Measurements from ENCODE around the gene RHD. TPM values are rescaled to one million over a fixed set of nuclear protein-coding genes. Genes with fewer than 3 reads are reported as not detected.

The RHD gene
- total and polyA plus RNA-seq, 10 of the 15 experiments (the other 5 are each of a cell fraction or from before 2014, with no cell fraction given) = 0.02 to 0.34 (median 0.18) TPM; not detected in 6

DNA sequence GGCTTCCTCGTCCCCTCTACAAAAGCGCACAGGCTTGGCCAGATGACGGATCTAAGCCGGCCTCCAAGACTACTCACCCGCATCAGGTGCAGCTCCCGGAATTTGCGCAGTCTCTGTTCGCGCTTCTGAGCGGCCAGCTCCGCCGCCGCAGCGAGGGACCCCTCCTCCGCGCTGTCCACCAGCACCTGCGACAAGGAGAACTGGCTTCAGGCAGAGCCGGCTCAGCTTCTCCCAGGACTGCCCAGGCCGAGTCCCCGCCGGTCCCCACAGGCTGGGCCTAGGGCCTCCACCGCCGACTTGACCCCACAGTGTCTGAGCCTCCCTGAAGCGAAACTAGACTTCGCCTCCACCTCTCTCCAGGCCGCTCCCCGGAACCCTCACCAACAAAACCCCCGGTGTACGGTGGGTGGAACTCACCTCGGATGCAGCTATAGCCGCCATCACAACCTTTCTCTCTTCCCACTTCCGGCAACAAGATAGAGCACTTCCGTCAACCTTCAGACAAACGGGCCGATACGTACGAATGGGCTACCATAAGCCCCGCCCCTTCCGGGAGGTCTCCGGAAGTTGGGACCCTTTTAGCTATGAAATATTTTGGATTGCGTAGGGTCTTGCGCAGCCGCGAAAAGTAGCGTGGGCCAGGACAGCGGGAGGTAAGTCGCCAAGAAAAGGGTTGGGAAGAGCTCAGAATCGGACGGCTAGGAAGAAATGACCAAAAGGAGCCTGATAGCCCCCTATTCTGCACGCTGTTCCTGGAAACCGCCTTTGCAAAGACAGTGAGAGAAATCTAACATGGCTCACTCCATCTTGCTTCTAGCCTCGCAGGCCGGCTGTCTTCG lies 40.1 kb upstream of the RHD start, which contains the start of gene SYF2 (continued):
- TF ChIP-seq YY1 (IDR thresholded peaks at IDR 0.05; ENCODE audit: low read depth, low read length) (peak; percentile 96), STAT1 (conservative IDR thresholded peaks at IDR 0.05) (no peak; the same call in 1 of the 2 replicates), NRF1 (conservative IDR thresholded peaks at IDR 0.05; ENCODE audit: low read depth, low read length) (peak; percentile 41), LARP7 (IDR thresholded peaks at IDR 0.05) (peak; percentile 76), SMC3 (IDR thresholded peaks at IDR 0.05; ENCODE audit: borderline replicate concordance, low read length) (0 out of 2 replicates have a peak, but pooled peaks have one; percentile 1), DPF2 (IDR thresholded peaks at IDR 0.05) (peak; percentile 20; the same call in 1 of the 2 replicates), PML (IDR thresholded peaks at IDR 0.05; ENCODE audit: low read length) (peak; percentile 54), CREB1 (IDR thresholded peaks at IDR 0.05; ENCODE audit: low read depth) (peak; percentile 82), HDGF (IDR thresholded peaks at IDR 0.05) (0 out of 2 replicates have a peak, but pooled peaks have one; percentile 41), JUND (IDR thresholded peaks at IDR 0.05; ENCODE audit: low read depth, low read length) (no peak), TBL1XR1 (IDR thresholded peaks at IDR 0.05; ENCODE audit: low read depth, low read length) (no peak), HDAC6 (IDR thresholded peaks at IDR 0.05; ENCODE audit: unreplicated experiment) (no peak), NFYB (IDR thresholded peaks at IDR 0.05; ENCODE audit: insufficient read depth, low read depth, low read length) (0 out of 2 replicates have a peak, but pooled peaks have one; percentile 19), POLR2AphosphoS2 (IDR thresholded peaks at IDR 0.05; ENCODE audit: low read depth, low read length) (peak; percentile 73)
- TF ChIP-seq, protein P1, sequence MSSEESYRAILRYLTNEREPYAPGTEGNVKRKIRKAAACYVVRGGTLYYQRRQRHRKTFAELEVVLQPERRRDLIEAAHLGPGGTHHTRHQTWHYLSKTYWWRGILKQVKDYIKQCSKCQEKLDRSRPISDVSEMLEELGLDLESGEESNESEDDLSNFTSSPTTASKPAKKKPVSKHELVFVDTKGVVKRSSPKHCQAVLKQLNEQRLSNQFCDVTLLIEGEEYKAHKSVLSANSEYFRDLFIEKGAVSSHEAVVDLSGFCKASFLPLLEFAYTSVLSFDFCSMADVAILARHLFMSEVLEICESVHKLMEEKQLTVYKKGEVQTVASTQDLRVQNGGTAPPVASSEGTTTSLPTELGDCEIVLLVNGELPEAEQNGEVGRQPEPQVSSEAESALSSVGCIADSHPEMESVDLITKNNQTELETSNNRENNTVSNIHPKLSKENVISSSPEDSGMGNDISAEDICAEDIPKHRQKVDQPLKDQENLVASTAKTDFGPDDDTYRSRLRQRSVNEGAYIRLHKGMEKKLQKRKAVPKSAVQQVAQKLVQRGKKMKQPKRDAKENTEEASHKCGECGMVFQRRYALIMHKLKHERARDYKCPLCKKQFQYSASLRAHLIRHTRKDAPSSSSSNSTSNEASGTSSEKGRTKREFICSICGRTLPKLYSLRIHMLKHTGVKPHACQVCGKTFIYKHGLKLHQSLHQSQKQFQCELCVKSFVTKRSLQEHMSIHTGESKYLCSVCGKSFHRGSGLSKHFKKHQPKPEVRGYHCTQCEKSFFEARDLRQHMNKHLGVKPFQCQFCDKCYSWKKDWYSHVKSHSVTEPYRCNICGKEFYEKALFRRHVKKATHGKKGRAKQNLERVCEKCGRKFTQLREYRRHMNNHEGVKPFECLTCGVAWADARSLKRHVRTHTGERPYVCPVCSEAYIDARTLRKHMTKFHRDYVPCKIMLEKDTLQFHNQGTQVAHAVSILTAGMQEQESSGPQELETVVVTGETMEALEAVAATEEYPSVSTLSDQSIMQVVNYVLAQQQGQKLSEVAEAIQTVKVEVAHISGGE (CRISPR knock-in tag; IDR thresholded peaks at IDR 0.05) = no peak
- TF ChIP-seq, protein P2, sequence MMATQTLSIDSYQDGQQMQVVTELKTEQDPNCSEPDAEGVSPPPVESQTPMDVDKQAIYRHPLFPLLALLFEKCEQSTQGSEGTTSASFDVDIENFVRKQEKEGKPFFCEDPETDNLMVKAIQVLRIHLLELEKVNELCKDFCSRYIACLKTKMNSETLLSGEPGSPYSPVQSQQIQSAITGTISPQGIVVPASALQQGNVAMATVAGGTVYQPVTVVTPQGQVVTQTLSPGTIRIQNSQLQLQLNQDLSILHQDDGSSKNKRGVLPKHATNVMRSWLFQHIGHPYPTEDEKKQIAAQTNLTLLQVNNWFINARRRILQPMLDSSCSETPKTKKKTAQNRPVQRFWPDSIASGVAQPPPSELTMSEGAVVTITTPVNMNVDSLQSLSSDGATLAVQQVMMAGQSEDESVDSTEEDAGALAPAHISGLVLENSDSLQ (IDR thresholded peaks at IDR 0.05) = peak; percentile 60; the same call in 1 of the 2 replicates
- TF ChIP-seq, protein P3, sequence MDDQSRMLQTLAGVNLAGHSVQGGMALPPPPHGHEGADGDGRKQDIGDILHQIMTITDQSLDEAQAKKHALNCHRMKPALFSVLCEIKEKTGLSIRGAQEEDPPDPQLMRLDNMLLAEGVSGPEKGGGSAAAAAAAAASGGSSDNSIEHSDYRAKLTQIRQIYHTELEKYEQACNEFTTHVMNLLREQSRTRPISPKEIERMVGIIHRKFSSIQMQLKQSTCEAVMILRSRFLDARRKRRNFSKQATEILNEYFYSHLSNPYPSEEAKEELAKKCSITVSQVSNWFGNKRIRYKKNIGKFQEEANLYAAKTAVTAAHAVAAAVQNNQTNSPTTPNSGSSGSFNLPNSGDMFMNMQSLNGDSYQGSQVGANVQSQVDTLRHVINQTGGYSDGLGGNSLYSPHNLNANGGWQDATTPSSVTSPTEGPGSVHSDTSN (IDR thresholded peaks at IDR 0.05; ENCODE audit: insufficient replicate concordance, low read depth, low read length) = peak; percentile 62
- TF ChIP-seq, protein P4, sequence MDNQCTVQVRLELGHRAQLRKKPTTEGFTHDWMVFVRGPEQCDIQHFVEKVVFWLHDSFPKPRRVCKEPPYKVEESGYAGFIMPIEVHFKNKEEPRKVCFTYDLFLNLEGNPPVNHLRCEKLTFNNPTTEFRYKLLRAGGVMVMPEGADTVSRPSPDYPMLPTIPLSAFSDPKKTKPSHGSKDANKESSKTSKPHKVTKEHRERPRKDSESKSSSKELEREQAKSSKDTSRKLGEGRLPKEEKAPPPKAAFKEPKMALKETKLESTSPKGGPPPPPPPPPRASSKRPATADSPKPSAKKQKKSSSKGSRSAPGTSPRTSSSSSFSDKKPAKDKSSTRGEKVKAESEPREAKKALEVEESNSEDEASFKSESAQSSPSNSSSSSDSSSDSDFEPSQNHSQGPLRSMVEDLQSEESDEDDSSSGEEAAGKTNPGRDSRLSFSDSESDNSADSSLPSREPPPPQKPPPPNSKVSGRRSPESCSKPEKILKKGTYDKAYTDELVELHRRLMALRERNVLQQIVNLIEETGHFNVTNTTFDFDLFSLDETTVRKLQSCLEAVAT (IDR thresholded peaks at IDR 0.05) = peak; percentile 51; the same call in 1 of the 2 replicates
- TF ChIP-seq, protein P5, sequence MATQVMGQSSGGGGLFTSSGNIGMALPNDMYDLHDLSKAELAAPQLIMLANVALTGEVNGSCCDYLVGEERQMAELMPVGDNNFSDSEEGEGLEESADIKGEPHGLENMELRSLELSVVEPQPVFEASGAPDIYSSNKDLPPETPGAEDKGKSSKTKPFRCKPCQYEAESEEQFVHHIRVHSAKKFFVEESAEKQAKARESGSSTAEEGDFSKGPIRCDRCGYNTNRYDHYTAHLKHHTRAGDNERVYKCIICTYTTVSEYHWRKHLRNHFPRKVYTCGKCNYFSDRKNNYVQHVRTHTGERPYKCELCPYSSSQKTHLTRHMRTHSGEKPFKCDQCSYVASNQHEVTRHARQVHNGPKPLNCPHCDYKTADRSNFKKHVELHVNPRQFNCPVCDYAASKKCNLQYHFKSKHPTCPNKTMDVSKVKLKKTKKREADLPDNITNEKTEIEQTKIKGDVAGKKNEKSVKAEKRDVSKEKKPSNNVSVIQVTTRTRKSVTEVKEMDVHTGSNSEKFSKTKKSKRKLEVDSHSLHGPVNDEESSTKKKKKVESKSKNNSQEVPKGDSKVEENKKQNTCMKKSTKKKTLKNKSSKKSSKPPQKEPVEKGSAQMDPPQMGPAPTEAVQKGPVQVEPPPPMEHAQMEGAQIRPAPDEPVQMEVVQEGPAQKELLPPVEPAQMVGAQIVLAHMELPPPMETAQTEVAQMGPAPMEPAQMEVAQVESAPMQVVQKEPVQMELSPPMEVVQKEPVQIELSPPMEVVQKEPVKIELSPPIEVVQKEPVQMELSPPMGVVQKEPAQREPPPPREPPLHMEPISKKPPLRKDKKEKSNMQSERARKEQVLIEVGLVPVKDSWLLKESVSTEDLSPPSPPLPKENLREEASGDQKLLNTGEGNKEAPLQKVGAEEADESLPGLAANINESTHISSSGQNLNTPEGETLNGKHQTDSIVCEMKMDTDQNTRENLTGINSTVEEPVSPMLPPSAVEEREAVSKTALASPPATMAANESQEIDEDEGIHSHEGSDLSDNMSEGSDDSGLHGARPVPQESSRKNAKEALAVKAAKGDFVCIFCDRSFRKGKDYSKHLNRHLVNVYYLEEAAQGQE (IDR thresholded peaks at IDR 0.05; ENCODE audit: low read depth, low read length) = no peak
